Measurements from ENCODE around the gene CHST10.

The CHST10 gene

GRCh38 chr2:100404411-100404810 is 13.1 kb downstream of the CHST10 start:
- Histone ChIP-seq H3K4me3 (replicated peaks; ENCODE audit: low read depth, low read length) (no peak overlapping the region), H3K27me3 (replicated peaks; ENCODE audit: control insufficient read depth, insufficient read depth, low read length) (no peaks in the 10 kb centered on the region), H3K36me3 (ENCODE audit: control insufficient read depth, insufficient read depth, low read length) (peaks cover 18% of the 10 kb centered on the region)
- no peak for TF ChIP-seq CTCF (IDR thresholded peaks at IDR 0.05; ENCODE audit: insufficient read depth, low read length, poor library complexity, severe bottlenecking)
- no peak for DNase-seq (ENCODE audit: extremely low read depth, insufficient read length)

GRCh38 chr2:100403722-100404121 is 13.7 kb downstream of the CHST10 start:
- DNase-seq (ENCODE audit: extremely low read depth, insufficient read length), result no peak
- Histone ChIP-seq H3K36me3 (ENCODE audit: control insufficient read depth, insufficient read depth, low read length) (peaks cover 18% of the 10 kb centered on the region), H3K27me3 (replicated peaks; ENCODE audit: control insufficient read depth, insufficient read depth, low read length) (no peaks in the 10 kb centered on the region), H3K4me3 (replicated peaks; ENCODE audit: low read depth, low read length) (no peak overlapping the region)
- TF ChIP-seq CTCF (IDR thresholded peaks at IDR 0.05; ENCODE audit: insufficient read depth, low read length, poor library complexity, severe bottlenecking), result no peak

GRCh38 chr2:100401268-100401667 is 16.2 kb downstream of the CHST10 start:
- no peak for TF ChIP-seq CTCF (IDR thresholded peaks at IDR 0.05; ENCODE audit: insufficient read depth, low read length, poor library complexity, severe bottlenecking)
- H3K4me3 ChIP-seq (replicated peaks; ENCODE audit: low read depth, low read length), result no peak overlapping the region
- H3K27me3 ChIP-seq (replicated peaks; ENCODE audit: control insufficient read depth, insufficient read depth, low read length), result no peaks in the 10 kb centered on the region
- DNase-seq (ENCODE audit: extremely low read depth, insufficient read length), result no peak
- H3K36me3 ChIP-seq (ENCODE audit: control insufficient read depth, insufficient read depth, low read length), result peaks cover 16% of the 10 kb centered on the region

- peaks cover 8% of the 10 kb centered on the region for H3K36me3 ChIP-seq (ENCODE audit: control insufficient read depth, insufficient read depth, low read length)
- no peaks in the 10 kb centered on the region for H3K27me3 ChIP-seq (replicated peaks; ENCODE audit: control insufficient read depth, insufficient read depth, low read length)
- no peak overlapping the region for H3K4me3 ChIP-seq (replicated peaks; ENCODE audit: low read depth, low read length)
- DNase-seq (ENCODE audit: extremely low read depth, insufficient read length), result no peak
- no peak for TF ChIP-seq CTCF (IDR thresholded peaks at IDR 0.05; ENCODE audit: insufficient read depth, low read length, poor library complexity, severe bottlenecking)
Measured at GRCh38 chr2:100399714-100400113, 17.8 kb downstream of the CHST10 start.

- TF ChIP-seq CTCF (IDR thresholded peaks at IDR 0.05; ENCODE audit: insufficient read depth, low read length, poor library complexity, severe bottlenecking), result no peak
- peaks cover 5% of the 10 kb centered on the region for H3K36me3 ChIP-seq (ENCODE audit: control insufficient read depth, insufficient read depth, low read length)
- DNase-seq (ENCODE audit: extremely low read depth, insufficient read length), result no peak
- H3K4me3 ChIP-seq (replicated peaks; ENCODE audit: low read depth, low read length), result no peak overlapping the region
- no peaks in the 10 kb centered on the region for H3K27me3 ChIP-seq (replicated peaks; ENCODE audit: control insufficient read depth, insufficient read depth, low read length)
Measured at GRCh38 chr2:100397976-100398375, 19.5 kb downstream of the CHST10 start.

Data from GM06990 (cell line).